Astrocyte of the hippocampus (primary cell): ENCODE data around the gene CRADD.
"Not testable (repeated sequence)": the region's sequence is repeated elsewhere in the genome, so short reads cannot be mapped to it uniquely, and the experiment has no call there.

Experiments
- DNase-seq: peaks from one replicate; pipeline ENCODE4 v3.0.0; 2011; ENCODE audit warnings: low read depth, low spot score

The CRADD gene

GRCh38 chr12:93929081-93929480 is 251.9 kb downstream of the CRADD start:
- DNase-seq = not testable (repeated sequence)

GRCh38 chr12:93937812-93938211 is 260.6 kb downstream of the CRADD start:
- no peak for DNase-seq

DNA sequence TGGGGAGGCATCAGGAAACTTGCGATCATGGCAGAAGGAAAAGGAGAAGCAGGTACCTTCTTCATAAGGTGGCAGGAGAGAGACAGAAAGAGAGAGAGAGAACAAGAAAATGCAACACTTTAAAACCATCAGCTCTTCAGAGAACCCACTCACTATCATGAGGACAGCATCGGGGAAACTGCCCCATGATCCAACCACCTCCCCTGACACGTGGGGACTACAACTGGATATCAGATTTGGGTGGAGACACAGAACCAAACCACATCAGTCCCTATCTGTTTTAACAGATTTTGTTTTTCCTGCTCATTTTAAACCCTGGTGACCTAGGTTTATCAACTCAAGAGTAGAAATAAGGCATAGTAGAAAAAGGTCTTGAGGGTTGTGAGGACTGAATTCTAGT is 261.1 kb downstream of the CRADD start:
- no peak for DNase-seq

- DNase-seq = no peak
Measured at GRCh38 chr12:93938931-93939330, 261.8 kb downstream of the CRADD start.

- no peak for DNase-seq
Measured at GRCh38 chr12:93939641-93940325, 262.6 kb downstream of the CRADD start.

DNA sequence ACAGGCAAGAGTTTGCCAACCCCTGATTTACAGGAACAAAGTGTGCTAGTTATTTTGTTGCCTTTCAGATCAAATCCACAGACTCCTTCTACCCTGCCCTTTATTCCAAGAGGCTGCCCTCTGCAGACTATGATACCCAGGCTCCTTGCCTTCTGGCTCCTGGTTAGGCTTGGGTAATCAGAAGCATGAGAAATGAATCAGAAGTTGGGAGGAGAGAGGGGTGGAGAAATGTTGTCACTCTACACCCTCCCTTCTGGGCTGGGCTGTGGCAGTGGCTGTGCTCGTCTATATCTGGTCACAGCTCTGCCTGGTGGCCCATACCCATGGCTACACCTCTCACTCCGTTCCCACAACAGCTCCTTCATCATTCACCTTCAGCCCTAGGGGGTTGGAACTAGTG is 266.6 kb downstream of the CRADD start:
- peak; percentile 20 for DNase-seq

GRCh38 chr12:93944201-93944600 is 267.0 kb downstream of the CRADD start:
- peak; percentile 21 for DNase-seq
